Mononuclear cell (primary cell): ENCODE measurements around the gene TMEM114. TPM values are rescaled to one million over a fixed set of nuclear protein-coding genes. Genes with fewer than 3 reads are reported as not detected.

Experiments
- H3K27me3 ChIP-seq: 2 replicates; pipeline ENCODE4 v1.6.0; 2011; ENCODE audit warnings: low read length, control low read depth; ENCODE audit not compliant: insufficient read depth
- H3K4me1 ChIP-seq: 2 replicates; pipeline ENCODE4 v1.5.1; 2011; ENCODE audit warnings: mild to moderate bottlenecking, low read length, control low read depth; ENCODE audit not compliant: insufficient read depth
- H3K4me3 ChIP-seq: 2 replicates; pipeline ENCODE4 v1.5.1; 2011; ENCODE audit warnings: mild to moderate bottlenecking, low read length, moderate library complexity
- H3K9me3 ChIP-seq: 2 replicates; pipeline ENCODE4 v1.5.1; 2011; ENCODE audit warnings: low read depth, mild to moderate bottlenecking, control low read depth, low read length
- total RNA-seq: library from RNA; depleted of rRNA; stranded (reverse); fragments of >200 nt; gene quantifications from one replicate; pipeline ENCODE4 v1.2.3, GENCODE V29; 2012

TMEM114 gene
- total RNA-seq, 1 donor: not detected

GRCh38 chr16:8551388-8552332 is 38.7 kb downstream of the TMEM114 start:
- Histone ChIP-seq H3K27me3 (no peaks in the 10 kb centered on the region), H3K4me1 (no peaks in the 10 kb centered on the region), H3K9me3 (no peaks in the 10 kb centered on the region), H3K4me3 (no peak overlapping the region)

- Histone ChIP-seq H3K4me3 (no peak overlapping the region), H3K9me3 (no peaks in the 10 kb centered on the region), H3K27me3 (no peaks in the 10 kb centered on the region), H3K4me1 (no peaks in the 10 kb centered on the region)
Measured at GRCh38 chr16:8550728-8551387, 39.5 kb downstream of the TMEM114 start.

GRCh38 chr16:8549843-8550412 is 40.4 kb downstream of the TMEM114 start:
- H3K9me3 ChIP-seq: no peaks in the 10 kb centered on the region
- H3K4me1 ChIP-seq: no peaks in the 10 kb centered on the region

GRCh38 chr16:8548166-8548565 is 42.1 kb downstream of the TMEM114 start:
- H3K4me3 ChIP-seq: no peak overlapping the region
- no peaks in the 10 kb centered on the region for H3K27me3 ChIP-seq
- no peaks in the 10 kb centered on the region for H3K9me3 ChIP-seq
- no peaks in the 10 kb centered on the region for H3K4me1 ChIP-seq

More at GRCh38 chr16:8549843-8550412, 40.4 kb downstream of the TMEM114 start:
- no peaks in the 10 kb centered on the region for H3K27me3 ChIP-seq
- H3K4me3 ChIP-seq: no peak overlapping the region

GRCh38 chr16:8547762-8548161 is 42.5 kb downstream of the TMEM114 start:
- Histone ChIP-seq H3K27me3 (no peaks in the 10 kb centered on the region), H3K9me3 (no peaks in the 10 kb centered on the region), H3K4me1 (no peaks in the 10 kb centered on the region), H3K4me3 (no peak overlapping the region)

GRCh38 chr16:8544406-8544805 is 45.9 kb downstream of the TMEM114 start:
- no peaks in the 10 kb centered on the region for H3K4me1 ChIP-seq
- no peaks in the 10 kb centered on the region for H3K27me3 ChIP-seq
- no peaks in the 10 kb centered on the region for H3K9me3 ChIP-seq
- H3K4me3 ChIP-seq: no peak overlapping the region

GRCh38 chr16:8543258-8543657 is 47.1 kb downstream of the TMEM114 start:
- H3K9me3 ChIP-seq: no peaks in the 10 kb centered on the region

GRCh38 chr16:8542393-8542792 is 47.9 kb downstream of the TMEM114 start:
- no peak overlapping the region for H3K4me3 ChIP-seq
- H3K27me3 ChIP-seq: no peaks in the 10 kb centered on the region
- H3K9me3 ChIP-seq: no peaks in the 10 kb centered on the region
- H3K4me1 ChIP-seq: no peaks in the 10 kb centered on the region

More at GRCh38 chr16:8543258-8543657, 47.1 kb downstream of the TMEM114 start:
- Histone ChIP-seq H3K4me3 (no peak overlapping the region), H3K4me1 (no peaks in the 10 kb centered on the region), H3K27me3 (no peaks in the 10 kb centered on the region)

GRCh38 chr16:8541868-8542267 is 48.4 kb downstream of the TMEM114 start:
- no peaks in the 10 kb centered on the region for H3K9me3 ChIP-seq
- H3K27me3 ChIP-seq: no peaks in the 10 kb centered on the region
- no peaks in the 10 kb centered on the region for H3K4me1 ChIP-seq
- no peak overlapping the region for H3K4me3 ChIP-seq

GRCh38 chr16:8537691-8538342 is 52.5 kb downstream of the TMEM114 start:
- Histone ChIP-seq H3K27me3 (no peaks in the 10 kb centered on the region), H3K9me3 (no peaks in the 10 kb centered on the region), H3K4me3 (no peak overlapping the region), H3K4me1 (no peaks in the 10 kb centered on the region)

- Histone ChIP-seq H3K4me3 (no peak overlapping the region), H3K9me3 (no peaks in the 10 kb centered on the region), H3K27me3 (no peaks in the 10 kb centered on the region), H3K4me1 (no peaks in the 10 kb centered on the region)
Measured at GRCh38 chr16:8533509-8533908, 56.8 kb downstream of the TMEM114 start.

GRCh38 chr16:8530752-8531384 is 59.4 kb downstream of the TMEM114 start:
- no peaks in the 10 kb centered on the region for H3K9me3 ChIP-seq
- no peak overlapping the region for H3K4me3 ChIP-seq
- H3K27me3 ChIP-seq: no peaks in the 10 kb centered on the region
- no peaks in the 10 kb centered on the region for H3K4me1 ChIP-seq

GRCh38 chr16:8528471-8528870 is 61.8 kb downstream of the TMEM114 start:
- H3K4me3 ChIP-seq: no peak overlapping the region
- no peaks in the 10 kb centered on the region for H3K9me3 ChIP-seq
- no peaks in the 10 kb centered on the region for H3K4me1 ChIP-seq
- H3K27me3 ChIP-seq: no peaks in the 10 kb centered on the region

- no peaks in the 10 kb centered on the region for H3K27me3 ChIP-seq
- no peaks in the 10 kb centered on the region for H3K9me3 ChIP-seq
- no peak overlapping the region for H3K4me3 ChIP-seq
- H3K4me1 ChIP-seq: no peaks in the 10 kb centered on the region
Measured at GRCh38 chr16:8523932-8524331, 66.4 kb downstream of the TMEM114 start.
